AG09319 (cell line): ENCODE data around the gene DNASE1.
A peak's percentile ranks its signal among the peaks of the same experiment; 100 is the strongest.

Experiments
- DNase-seq: peaks from one replicate; pipeline ENCODE4 v3.0.0-alpha.2; 2010; ENCODE audit warnings: low read depth; ENCODE audit errors: extremely low read depth
- TF ChIP-seq, protein P1 (sequence below): IDR thresholded peaks from 2 replicates; pipeline ENCODE4 v1.5.1; 2011; ENCODE audit warnings: low read depth, mild to moderate bottlenecking, inconsistent platforms, low read length, moderate library complexity

DNASE1 gene

DNA sequence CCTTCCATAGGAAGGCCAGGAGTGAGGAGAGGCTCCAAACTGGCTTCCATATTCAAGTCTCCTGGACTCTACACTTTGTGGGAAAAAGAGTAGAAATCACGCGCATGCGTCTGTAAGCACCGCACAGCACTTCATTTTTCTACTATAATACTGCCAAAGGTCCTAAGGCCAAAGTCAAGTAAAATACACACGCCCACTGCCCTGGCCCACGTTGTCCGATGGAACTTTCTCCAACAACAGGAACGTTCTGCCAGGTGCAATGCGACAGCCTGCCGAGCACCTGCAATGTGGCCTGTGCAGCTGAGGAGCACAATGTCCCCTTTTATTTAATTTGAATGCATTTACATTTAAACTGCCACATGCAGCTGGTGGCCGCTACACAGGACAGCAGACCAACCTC is 23.5 kb downstream of the DNASE1 start:
- TF ChIP-seq, protein P1, sequence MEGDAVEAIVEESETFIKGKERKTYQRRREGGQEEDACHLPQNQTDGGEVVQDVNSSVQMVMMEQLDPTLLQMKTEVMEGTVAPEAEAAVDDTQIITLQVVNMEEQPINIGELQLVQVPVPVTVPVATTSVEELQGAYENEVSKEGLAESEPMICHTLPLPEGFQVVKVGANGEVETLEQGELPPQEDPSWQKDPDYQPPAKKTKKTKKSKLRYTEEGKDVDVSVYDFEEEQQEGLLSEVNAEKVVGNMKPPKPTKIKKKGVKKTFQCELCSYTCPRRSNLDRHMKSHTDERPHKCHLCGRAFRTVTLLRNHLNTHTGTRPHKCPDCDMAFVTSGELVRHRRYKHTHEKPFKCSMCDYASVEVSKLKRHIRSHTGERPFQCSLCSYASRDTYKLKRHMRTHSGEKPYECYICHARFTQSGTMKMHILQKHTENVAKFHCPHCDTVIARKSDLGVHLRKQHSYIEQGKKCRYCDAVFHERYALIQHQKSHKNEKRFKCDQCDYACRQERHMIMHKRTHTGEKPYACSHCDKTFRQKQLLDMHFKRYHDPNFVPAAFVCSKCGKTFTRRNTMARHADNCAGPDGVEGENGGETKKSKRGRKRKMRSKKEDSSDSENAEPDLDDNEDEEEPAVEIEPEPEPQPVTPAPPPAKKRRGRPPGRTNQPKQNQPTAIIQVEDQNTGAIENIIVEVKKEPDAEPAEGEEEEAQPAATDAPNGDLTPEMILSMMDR = no peak
- no peak for DNase-seq

DNA sequence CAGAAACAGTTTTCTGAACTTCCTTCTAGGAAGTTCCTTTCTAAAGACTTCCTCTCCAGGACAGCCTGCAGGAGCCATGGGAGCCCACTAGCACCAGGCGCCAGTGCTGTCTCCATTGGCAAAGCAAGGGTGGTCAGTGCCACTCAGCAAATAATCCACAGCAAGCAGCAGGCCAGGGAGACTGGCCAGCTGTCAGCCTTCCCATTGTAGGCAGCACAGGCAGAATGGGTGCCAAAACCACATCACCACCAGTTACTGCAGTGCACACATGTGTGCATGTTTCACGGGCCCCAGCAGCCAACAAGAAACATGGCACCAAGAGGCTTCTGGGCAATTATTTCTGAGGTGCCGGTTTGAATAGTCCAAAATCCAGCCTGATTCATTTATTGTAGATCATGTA is 26.7 kb downstream of the DNASE1 start:
- DNase-seq = no peak

DNA sequence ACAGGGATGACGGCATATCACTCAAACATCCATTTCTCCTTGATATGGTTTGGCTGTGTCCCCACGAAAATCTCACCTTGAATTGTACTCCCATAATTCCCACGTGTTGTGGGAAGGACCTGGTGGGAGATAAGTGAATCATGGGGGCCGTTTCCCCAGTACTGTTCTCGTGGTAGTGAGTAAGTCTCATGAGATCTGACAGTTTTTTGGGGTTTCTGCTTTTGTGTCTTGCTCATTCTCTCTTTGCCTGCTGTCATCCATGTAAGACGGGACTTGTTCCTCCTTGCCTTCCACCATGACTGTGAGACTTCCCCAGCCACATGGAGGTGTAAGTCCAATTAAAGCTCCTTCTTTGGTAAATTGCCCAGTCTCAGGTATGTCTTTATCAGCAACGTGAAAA is 32.5 kb downstream of the DNASE1 start:
- DNase-seq = no peak
- TF ChIP-seq, protein P1 = no peak

More for the DNA sequence above, 26.7 kb downstream of the DNASE1 start:
- TF ChIP-seq, protein P1 = no peak

DNA sequence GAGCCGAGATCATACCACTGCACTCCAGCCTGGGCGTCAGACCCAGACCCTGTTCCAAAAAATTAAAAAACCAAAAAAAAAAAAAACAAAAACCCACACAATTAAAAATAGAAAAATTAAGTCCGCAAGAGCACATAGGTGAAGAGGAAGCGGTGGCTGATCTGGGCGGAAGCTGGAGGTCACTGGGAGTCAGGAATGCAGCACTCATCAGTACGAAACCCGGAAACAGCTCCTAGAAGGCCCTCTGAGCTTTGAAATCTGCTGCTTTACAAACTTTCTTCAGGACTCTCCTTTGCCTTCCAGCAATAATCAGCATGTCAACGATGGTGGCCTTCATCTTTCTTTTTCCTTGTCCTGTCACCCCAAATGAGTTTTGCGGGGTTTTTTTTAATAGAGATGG is 33.3 kb downstream of the DNASE1 start:
- no peak for DNase-seq
- TF ChIP-seq, protein P1 = no peak

DNA sequence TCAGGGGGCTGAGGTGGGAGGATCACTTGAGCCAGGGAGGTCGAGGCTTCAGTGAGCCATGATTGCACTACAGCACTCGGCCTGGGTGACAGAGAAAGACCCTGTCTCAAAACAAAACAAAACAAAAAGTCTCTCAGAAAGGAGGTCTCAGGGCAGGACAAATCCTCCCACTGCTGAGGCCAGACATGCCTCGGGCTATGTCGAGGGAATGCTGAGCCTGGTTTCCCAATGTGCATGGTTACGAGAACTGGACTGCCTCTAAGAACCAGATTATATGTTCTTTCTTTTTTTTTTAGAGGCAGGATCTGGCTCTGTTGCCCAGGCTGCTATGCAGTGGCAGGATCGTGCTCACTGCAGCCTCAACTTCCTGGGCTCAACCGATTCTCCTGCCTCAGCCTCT is 35.2 kb downstream of the DNASE1 start:
- TF ChIP-seq, protein P1 = no peak
- no peak for DNase-seq

DNA sequence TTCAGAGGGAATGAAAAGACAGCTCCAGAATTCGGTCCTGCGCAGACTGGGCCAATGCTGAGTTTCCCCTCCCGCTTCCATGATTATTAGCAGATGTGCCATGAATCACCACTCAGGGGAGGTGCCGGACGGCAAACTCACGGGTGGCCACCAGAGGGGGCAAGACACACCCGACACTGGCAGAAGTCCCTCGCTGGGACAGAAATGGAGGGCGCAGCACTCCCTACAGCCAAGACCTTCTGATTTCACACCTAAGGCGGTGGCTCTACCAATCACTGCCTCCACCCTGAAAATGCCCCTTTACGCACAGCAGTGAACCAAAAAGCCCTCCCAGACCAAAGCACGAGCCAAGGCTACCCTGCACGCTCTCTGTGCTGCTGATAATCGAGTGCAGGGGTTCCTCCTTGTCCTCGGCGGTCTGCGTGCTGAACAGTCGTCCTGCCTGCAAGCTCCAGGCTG is 36.0 kb downstream of the DNASE1 start:
- peak; percentile 91 for DNase-seq
- TF ChIP-seq, protein P1 = peak; percentile 92

DNA sequence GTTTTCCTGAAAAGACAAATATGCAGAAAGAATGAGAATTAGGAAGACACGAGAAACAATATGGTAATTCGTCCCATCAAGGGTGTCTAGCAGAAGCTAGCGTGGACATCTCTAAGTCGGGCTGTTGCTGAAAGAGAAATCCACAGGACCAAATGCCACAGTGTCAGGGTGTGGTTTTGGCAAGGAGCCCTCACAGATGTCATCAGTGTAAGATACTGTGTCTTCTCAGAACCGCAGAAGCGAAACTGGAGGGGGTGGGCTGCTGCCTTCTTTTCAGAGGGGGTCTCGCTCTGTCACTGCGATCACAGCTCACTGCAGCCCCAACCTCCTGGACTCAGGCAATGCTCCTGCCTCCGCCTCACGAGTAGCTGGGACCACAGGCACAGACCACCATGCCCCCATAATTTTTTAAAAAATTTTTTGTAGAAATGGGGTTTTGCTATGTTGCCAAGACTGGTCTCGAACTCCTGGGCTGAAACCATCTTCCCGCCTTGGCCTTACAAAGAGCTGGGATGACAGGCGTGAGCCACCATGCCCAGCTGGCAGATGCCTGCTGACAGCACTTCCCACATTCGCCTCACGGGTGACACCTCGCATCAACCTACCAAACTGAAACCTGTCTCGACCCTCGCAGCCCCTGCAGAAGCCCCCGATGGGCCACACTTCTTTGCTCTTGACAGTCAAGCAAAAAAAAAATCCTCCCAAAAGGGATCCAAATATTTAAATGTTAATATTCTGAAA is 36.7 kb downstream of the DNASE1 start:
- DNase-seq = no peak
- TF ChIP-seq, protein P1 = no peak
